HTR-8/SVneo (cell line): ENCODE measurements around the gene RPS3.
A peak's percentile ranks its signal among the peaks of the same experiment; 100 is the strongest.
"Not testable (repeated sequence)": the region's sequence is repeated elsewhere in the genome, so short reads cannot be mapped to it uniquely, and the experiment has no call there.

Experiments used
- DNase-seq: peaks from one replicate; pipeline ENCODE4 v3.0.0; 2011; ENCODE audit warnings: low spot score, mixed read lengths; ENCODE audit not compliant: insufficient read length
- FAIRE-seq: peaks from 2 replicates; lab custom pipeline; 2011; peaks lifted over from hg19 to GRCh38; lab: Jason Lieb, UNC

The RPS3 gene

DNA sequence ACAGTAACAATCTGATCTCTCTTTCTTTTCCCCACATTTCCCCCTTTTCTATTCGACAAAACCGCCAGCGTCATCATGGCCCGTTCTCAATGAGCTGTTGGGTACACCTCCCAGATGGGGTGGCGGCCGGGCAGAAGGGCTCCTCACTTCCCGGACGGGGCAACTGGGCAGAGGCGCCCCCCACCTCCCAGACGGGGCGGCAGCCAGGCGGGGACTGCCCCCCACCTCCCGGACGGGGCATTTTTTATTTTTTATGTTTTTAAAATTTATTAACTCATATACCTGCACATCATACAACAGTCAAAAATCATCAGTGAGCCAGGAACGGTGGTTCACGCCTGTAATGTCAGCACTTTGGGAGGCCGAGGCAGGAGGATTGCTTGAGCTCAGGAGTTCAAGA, 20.5 kb upstream of the RPS3 start:
- DNase-seq, FAIRE-seq: not testable (repeated sequence)

GRCh38 chr11:75380245-75380644, 19.1 kb upstream of the RPS3 start:
- DNase-seq, result no peak
- FAIRE-seq, result no peak

DNA sequence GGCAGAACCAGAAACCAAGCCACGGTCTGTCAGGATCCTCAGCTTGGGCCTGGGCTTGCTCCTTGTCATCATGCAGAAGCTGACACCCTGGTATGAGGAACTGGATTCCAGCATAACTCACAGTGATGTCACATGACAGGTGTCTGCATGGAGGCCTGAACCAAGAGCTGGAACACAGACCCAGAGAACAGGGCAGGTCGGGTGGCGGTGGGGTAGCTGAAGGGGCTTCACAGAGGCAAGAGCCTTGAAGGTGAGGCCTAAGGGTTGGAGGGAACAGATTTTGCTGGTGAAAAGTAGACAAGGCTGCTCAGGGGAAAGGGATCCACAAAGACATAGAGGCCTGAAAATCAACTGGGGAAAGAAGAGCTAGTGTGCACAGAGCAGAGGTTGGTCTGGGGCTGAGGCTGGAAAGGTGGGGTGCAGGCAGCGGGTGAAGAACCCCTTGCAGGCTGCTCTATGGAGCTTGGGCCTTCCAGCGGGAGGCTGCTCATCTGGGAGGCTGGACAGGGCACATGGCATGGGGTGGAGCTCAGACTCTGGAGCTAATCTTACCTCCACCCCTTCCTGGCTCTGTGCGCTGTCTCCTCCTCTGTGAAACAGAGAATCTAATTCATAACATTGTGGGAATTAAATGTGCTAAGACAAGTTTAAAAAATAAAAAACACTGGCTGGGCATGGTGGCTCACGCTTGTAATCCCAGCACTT, 18.4 kb upstream of the RPS3 start:
- DNase-seq (no peak), FAIRE-seq (no peak)

- DNase-seq, result no peak
- FAIRE-seq, result no peak
Measured at GRCh38 chr11:75383246-75383645, 16.1 kb upstream of the RPS3 start.

DNA sequence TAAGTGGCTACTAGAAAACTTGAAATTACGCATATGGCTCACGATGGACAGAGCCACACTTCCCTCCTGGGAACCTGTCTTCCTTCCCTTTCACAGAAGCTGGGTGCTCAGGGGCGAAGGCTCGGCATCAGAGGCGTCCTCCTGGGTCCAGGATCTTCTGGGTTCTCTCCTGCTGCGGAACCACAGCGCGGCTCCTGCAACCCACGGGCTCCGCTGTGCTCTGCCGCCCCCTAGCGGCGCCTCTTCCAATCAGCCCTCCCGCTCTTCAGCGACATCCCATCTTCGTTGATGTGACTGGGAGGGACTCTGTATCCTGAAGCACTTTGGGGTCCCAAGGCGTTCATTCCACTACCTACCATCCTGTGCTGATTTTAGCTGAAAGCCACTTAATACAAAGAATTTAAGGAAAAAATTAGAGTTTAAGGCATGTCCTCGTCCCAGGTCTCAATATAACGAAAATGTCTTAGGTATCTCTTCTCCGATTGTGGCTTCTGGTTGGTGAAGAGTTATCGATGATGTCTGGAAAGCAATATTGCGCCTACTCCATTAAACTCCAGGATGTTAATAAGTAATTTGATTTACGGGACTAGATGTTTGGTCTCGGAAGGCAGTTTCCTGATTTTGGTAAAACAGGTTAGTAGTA, 14.8 kb upstream of the RPS3 start:
- FAIRE-seq (peak; percentile 84), DNase-seq (peak; percentile 90)

DNA sequence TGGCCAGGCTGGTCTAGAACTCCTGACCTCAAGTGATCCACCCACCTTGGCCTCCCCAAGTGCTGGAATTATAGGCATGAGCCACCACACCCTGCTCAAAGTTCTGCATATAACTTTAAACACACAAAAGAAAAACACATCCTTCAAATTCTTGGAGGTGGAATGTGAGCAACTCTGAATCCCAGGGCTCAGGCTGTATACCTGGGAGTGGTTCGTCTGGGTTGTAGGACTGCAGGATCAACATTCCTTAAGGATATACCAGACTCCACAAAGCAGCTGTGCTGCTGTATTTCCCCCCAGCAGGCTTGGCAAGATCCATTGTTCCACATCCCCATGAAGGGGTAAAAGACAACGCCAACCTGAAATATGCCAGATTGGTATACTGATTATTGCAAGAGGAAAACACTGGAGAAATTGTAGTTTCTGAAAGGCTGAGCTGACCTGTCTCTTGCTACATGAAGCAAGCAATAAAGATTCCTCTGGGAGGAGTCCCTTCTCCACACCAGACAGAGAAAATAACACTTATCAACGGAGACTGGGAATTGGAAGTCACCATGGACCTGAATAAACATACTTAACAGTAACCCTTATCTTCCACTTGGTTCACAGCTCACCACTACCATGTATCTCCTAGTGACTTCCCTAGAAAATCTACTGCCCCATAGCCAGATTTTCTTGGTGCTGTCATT, 12.2 kb upstream of the RPS3 start:
- FAIRE-seq (no peak), DNase-seq (no peak)

- DNase-seq, result no peak
- FAIRE-seq, result no peak
Measured at GRCh38 chr11:75387736-75388294, 11.5 kb upstream of the RPS3 start.

- peak; percentile 40 for FAIRE-seq
- peak; percentile 87 for DNase-seq
Measured at GRCh38 chr11:75388386-75389275, 10.7 kb upstream of the RPS3 start.

DNA sequence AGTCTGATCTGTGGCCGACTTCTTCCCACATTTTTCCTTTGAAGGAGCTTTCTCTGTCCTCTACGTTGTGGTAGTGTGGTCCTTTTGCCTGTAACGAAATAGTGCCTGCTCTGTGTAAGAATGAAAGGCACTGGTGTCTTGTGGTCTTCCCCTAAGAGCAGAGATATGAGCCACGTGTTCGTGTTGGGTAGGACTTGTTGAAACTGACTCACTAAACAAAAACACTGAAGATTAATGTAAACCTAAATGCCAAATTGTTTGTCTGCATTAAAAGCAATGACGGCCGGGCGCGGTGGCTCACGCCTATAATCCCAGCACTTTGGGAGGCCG, 10.1 kb upstream of the RPS3 start:
- no peak for DNase-seq
- FAIRE-seq, result no peak

GRCh38 chr11:75389925-75390324, 9.4 kb upstream of the RPS3 start:
- DNase-seq (no peak), FAIRE-seq (no peak)

DNA sequence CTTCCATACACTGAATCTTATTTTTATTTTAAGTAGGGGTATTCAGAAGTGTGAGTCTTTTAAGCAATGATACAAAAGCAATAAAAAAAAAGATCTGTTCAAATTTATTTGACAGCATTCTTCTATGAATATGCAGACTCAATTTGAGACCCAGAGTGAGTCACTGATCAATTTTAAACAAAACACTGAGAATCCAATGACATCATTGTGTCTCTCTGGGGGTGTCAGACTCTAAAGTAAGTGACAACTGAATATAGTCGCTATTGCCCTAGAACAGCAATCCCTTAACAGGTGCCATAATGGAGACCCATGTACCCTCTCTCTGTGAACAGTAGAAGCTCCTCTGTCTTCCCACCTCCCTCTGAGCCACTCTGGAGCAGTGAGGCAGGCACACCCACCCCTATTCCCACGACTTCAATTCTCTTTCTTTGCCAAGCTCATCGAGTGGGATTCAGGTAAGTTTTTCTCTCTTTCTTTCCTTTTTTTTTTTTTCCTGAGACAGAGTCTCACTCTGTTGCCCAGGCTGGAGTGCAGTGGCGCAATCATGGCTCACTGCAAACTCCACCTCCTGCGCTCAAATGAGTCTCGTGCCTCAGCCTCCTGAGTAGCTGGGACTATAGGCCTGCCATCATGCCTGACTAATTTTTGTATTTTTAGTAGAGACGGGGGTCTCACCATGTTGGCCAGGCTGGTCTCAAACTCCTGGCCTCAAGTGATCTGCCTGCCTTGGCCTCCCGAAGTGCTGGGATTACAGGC, 5.1 kb upstream of the RPS3 start:
- DNase-seq (no peak), FAIRE-seq (no peak)

DNA sequence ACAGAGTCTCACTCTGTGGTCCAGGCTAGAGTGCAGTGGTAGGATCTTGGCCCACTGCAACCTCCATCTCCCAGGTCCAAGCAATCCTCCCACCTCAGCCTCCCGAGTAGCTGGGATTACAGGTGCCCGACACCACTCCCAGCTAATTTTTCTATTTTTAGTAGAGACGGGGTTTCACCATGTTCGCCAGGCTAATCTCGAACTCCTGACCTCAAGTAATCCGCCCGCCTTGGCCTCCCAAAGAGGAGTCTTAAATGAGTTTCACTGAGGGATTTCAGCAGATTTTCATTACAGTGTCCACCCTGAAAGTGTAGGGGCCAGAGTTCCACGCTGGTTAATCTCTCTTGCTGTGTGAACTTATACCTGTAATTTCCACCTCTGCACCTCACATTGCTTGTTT, 412 bp upstream of the RPS3 start:
- no peak for FAIRE-seq
- DNase-seq, result no peak

GRCh38 chr11:75400146-75400865, 988 bp downstream of the RPS3 start:
- no peak for DNase-seq
- no peak for FAIRE-seq

DNA sequence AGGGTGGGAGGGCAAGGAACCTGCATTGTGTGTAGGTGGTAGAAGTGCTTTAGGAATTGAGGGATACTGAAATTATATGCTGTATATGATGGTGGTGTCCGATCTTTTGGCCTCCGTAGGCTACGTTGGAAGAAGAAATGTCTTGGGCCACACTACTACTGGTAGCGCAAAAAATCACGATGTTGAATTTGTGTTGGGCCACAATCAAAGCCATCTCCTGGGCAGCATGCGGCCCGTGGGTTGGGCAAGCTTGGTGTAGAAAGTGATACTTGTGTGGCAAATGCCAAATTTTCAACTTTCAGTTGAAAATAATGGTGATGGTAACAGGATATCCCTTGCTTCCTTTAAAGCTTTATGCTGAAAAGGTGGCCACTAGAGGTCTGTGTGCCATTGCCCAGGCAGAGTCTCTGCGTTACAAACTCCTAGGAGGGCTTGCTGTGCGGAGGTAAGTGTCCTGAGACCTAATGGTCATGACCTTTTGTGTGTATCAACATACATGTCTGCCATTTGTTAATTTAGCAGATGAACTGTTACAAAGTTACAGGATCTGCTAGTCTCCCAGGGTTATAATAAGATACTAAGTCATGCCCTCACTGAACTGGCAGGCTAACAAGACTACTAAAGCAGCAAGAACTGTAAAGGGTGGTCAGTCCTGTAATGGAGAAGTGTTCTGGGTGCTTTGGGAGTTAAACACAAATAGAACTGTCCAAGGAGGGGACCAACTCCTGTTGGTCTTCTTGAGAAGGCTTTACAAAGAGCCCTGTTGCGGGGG, 2.9 kb downstream of the RPS3 start:
- no peak for FAIRE-seq
- no peak for DNase-seq

DNA sequence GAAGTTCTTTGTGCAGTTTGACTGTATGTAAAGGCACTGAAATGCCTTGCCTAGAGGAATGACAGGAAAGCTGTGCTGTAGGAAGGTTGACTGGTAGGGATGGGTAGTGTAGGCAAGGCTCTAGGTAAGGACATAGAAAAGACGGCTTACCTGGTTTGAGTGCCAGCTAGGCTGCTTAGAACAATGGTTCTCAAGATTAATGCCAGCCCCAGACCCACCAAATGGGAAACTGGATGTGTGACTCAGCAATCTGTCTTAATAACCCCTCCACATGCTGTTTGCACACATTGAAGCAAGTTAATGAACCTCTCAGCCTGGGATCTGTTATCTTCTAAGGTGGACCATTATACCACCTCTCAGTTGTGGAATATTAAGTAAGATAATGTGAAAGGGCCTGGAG, 3.7 kb downstream of the RPS3 start:
- FAIRE-seq (no peak), DNase-seq (no peak)

- FAIRE-seq (no peak), DNase-seq (no peak)
Measured at GRCh38 chr11:75403983-75404658, 4.8 kb downstream of the RPS3 start.

GRCh38 chr11:75406338-75406777, 7.0 kb downstream of the RPS3 start:
- FAIRE-seq (no peak), DNase-seq (no peak)

- no peak for DNase-seq
- no peak for FAIRE-seq
Measured at GRCh38 chr11:75408957-75409219, 9.6 kb downstream of the RPS3 start.
